MM.1S (cell line): ENCODE data around the gene PTCD2.
A peak's percentile ranks its signal among the peaks of the same experiment; 100 is the strongest.

Experiments
- DNase-seq: peaks from one replicate; pipeline ENCODE4 v3.0.0-alpha.2; 2015
- H2AFZ ChIP-seq: fragments of 300-600 bp; sonication (generic); 2 replicates; pipeline ENCODE4 v1.6.0; 2016; ENCODE audit warnings: antibody characterized with exemption, low read length
- H3F3A ChIP-seq: fragments of 300-600 bp; sonication (generic); 2 replicates; pipeline ENCODE4 v1.6.1; 2016; ENCODE audit warnings: mild to moderate bottlenecking, antibody characterized with exemption, low read length, moderate library complexity, mixed read lengths; ENCODE audit not compliant: insufficient read depth
- H3K27ac ChIP-seq: fragments of 300-600 bp; sonication (generic); 2 replicates; pipeline ENCODE4 v1.5.1; 2016; ENCODE audit warnings: mild to moderate bottlenecking, low read length
- H3K27me3 ChIP-seq: fragments of 300-600 bp; sonication (generic); replicated peaks from 2 replicates; pipeline ENCODE4 v1.6.0; 2016; ENCODE audit warnings: low read length; ENCODE audit not compliant: insufficient read depth
- H3K36me3 ChIP-seq: fragments of 300-600 bp; sonication (generic); replicated peaks from 2 replicates; pipeline ENCODE4 v1.6.1; 2016; ENCODE audit warnings: mild to moderate bottlenecking, low read length, mixed read lengths; ENCODE audit not compliant: insufficient read depth
- H3K4me1 ChIP-seq: fragments of 300-600 bp; sonication (generic); 2 replicates; pipeline ENCODE4 v1.6.1; 2016; ENCODE audit warnings: low read length, mixed read lengths
- H3K4me2 ChIP-seq: fragments of 300-600 bp; sonication (generic); 2 replicates; pipeline ENCODE4 v1.6.0; 2016; ENCODE audit warnings: low read depth, low read length
- H3K4me3 ChIP-seq: fragments of 300-600 bp; sonication (generic); 2 replicates; pipeline ENCODE4 v1.5.1; 2016; ENCODE audit warnings: low read length, mixed read lengths
- H3K79me2 ChIP-seq: fragments of 300-600 bp; sonication (generic); 2 replicates; pipeline ENCODE4 v1.6.1; 2016; ENCODE audit warnings: mixed run types, low read length, mixed read lengths
- H3K9ac ChIP-seq: fragments of 300-600 bp; sonication (generic); 2 replicates; pipeline ENCODE4 v1.6.1; 2016; ENCODE audit warnings: low read length, mixed read lengths
- H3K9me2 ChIP-seq: fragments of 300-600 bp; sonication (generic); replicated peaks from 2 replicates; pipeline ENCODE4 v1.6.1; 2016; ENCODE audit warnings: mild to moderate bottlenecking, low read length, mixed read lengths; ENCODE audit not compliant: insufficient read depth
- H3K9me3 ChIP-seq: fragments of 300-600 bp; sonication (generic); replicated peaks from 2 replicates; pipeline ENCODE4 v1.6.1; 2016; ENCODE audit warnings: mild to moderate bottlenecking, low read length, mixed read lengths; ENCODE audit not compliant: insufficient read depth
- H4K20me1 ChIP-seq: fragments of 300-600 bp; sonication (generic); 2 replicates; pipeline ENCODE4 v1.6.1; 2016; ENCODE audit warnings: mild to moderate bottlenecking, low read length, moderate library complexity, mixed read lengths; ENCODE audit not compliant: insufficient read depth
- CTCF ChIP-seq: fragments of 300-600 bp; sonication (generic); IDR thresholded peaks from 2 replicates; pipeline ENCODE4 v1.5.1; 2016; ENCODE audit warnings: antibody characterized with exemption, low read length, mixed read lengths
- EZH2 ChIP-seq: fragments of 300-600 bp; sonication (generic); optimal IDR thresholded peaks from 2 replicates; pipeline ENCODE3; 2017; ENCODE audit warnings: low read depth, mild to moderate bottlenecking, antibody characterized with exemption, low read length, mixed read lengths
- EZH2phosphoT487 ChIP-seq: fragments of 300-600 bp; sonication (generic); IDR thresholded peaks from 2 replicates; pipeline ENCODE4 v1.6.1; 2018; ENCODE audit warnings: antibody characterized with exemption, low read length

Gene PTCD2

GRCh38 chr5:72364171-72364570 is 44.0 kb downstream of the PTCD2 start:
- DNase-seq: no peak
- Histone ChIP-seq H3K4me2 (no peak overlapping the region), H3F3A (no peaks in the 10 kb centered on the region), H3K4me3 (no peak overlapping the region), H3K27ac (no peak overlapping the region), H3K36me3 (no peaks in the 10 kb centered on the region), H3K9ac (no peak overlapping the region), H3K79me2 (no peaks in the 10 kb centered on the region), H3K9me2 (no peaks in the 10 kb centered on the region), H3K4me1 (no peaks in the 10 kb centered on the region), H3K27me3 (no peaks in the 10 kb centered on the region), H4K20me1 (no peaks in the 10 kb centered on the region), H3K9me3 (no peaks in the 10 kb centered on the region), H2AFZ (no peak overlapping the region)
- TF ChIP-seq EZH2phosphoT487 (no peak), CTCF (no peak), EZH2 (no peak)

DNA sequence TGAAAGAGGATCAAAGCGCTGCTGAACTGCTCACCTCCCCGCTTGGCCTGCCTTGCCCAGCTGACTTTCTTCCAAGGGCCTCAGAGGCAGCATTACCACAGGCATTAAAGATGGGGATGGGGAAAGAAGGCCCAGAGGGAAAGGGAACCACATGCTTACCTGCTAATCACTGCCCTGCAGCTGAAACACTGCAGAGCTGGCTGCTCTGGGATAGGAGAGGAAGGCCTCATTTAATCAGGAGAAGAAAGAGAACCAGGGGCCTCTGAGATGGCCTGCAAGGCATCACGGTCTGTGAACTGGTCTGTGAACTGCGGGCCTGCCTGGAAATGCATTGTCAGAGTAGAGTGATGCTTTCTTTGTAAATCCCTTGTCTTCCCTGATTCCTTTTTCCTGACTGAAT is 44.8 kb downstream of the PTCD2 start:
- Histone ChIP-seq H3K9me2 (no peaks in the 10 kb centered on the region), H4K20me1 (no peaks in the 10 kb centered on the region), H3K4me3 (no peak overlapping the region), H3K4me1 (no peaks in the 10 kb centered on the region), H3K36me3 (no peaks in the 10 kb centered on the region), H2AFZ (no peak overlapping the region), H3K79me2 (no peaks in the 10 kb centered on the region), H3K9me3 (no peaks in the 10 kb centered on the region), H3K9ac (no peak overlapping the region), H3F3A (no peaks in the 10 kb centered on the region), H3K4me2 (no peak overlapping the region), H3K27ac (no peak overlapping the region), H3K27me3 (no peaks in the 10 kb centered on the region)
- no peak for DNase-seq
- TF ChIP-seq CTCF: no peak
- TF ChIP-seq EZH2phosphoT487: no peak

DNA sequence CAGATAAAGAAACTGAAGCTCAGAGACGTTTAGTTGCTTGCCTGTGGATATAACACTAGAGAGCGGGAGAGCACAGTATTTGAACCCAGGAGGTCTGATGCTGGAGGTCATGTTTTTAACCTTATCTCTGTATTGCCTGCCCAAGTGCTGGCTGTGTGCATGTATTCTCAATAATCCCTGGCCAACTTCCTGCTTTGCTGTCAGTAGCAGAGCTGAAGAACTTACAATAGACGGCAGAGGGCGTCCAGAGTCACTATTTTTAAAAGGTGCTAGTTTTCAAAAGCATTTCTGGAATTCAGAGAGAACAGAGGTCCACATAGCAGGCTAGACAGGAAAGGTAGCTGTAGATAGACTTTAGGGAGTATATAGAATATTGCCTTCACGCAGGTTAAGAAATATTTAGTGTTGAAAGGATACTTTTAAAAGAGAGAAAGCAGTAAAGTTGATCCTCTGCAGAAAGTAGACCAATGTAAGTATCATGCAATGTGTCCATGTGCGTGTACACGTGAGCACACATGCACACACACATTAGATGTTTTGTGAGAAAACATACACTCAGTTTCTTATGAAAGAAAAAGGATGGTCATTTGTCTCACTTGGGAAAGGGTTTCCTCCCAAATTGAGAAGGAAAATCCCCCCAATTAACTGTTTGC is 46.3 kb downstream of the PTCD2 start:
- no peaks in the 10 kb centered on the region for H3K9me3 ChIP-seq
- DNase-seq: peak; percentile 58
- no peaks in the 10 kb centered on the region for H3K27me3 ChIP-seq
- no peak overlapping the region for H3K4me3 ChIP-seq
- H3K4me2 ChIP-seq: no peak overlapping the region
- TF ChIP-seq EZH2phosphoT487 (no peak), CTCF (peak; percentile 66)
- H3K27ac ChIP-seq: no peak overlapping the region
- H3K79me2 ChIP-seq: no peaks in the 10 kb centered on the region
- H3K4me1 ChIP-seq: no peaks in the 10 kb centered on the region
- no peaks in the 10 kb centered on the region for H4K20me1 ChIP-seq
- H3F3A ChIP-seq: no peaks in the 10 kb centered on the region
- no peak overlapping the region for H3K9ac ChIP-seq
- no peaks in the 10 kb centered on the region for H3K9me2 ChIP-seq
- H3K36me3 ChIP-seq: no peaks in the 10 kb centered on the region
- H2AFZ ChIP-seq: no peak overlapping the region
